GM21825 (cell line): Measurements from ENCODE around the gene ELF3.
A peak's percentile ranks its signal among the peaks of the same experiment; 100 is the strongest.
"Not testable (repeated sequence)": the region's sequence is repeated elsewhere in the genome, so short reads cannot be mapped to it uniquely, and the experiment has no call there.

Experiments
- ATAC-seq: cut with Tn5 transposase; IDR thresholded peaks from one replicate; pipeline ENCODE4 v1.9.1; 2021; ENCODE audit warnings: mild to moderate bottlenecking, moderate library complexity; ENCODE audit not compliant: unreplicated experiment

The ELF3 gene

GRCh38 chr1:202034149-202034682 lies 23.8 kb downstream of the ELF3 start:
- no peak for ATAC-seq

- ATAC-seq: peak; percentile 69
Measured at GRCh38 chr1:202034683-202035462, 24.5 kb downstream of the ELF3 start.

- no peak for ATAC-seq
Measured at GRCh38 chr1:202036595-202037387, 26.4 kb downstream of the ELF3 start.

GRCh38 chr1:202037706-202038296 lies 27.4 kb downstream of the ELF3 start:
- ATAC-seq: no peak

- no peak for ATAC-seq
Measured at GRCh38 chr1:202038688-202039346, 28.4 kb downstream of the ELF3 start.

- ATAC-seq: no peak
Measured at GRCh38 chr1:202045705-202046104, 35.3 kb downstream of the ELF3 start.

- no peak for ATAC-seq
Measured at GRCh38 chr1:202046227-202046626, 35.8 kb downstream of the ELF3 start.

GRCh38 chr1:202046748-202047708 lies 36.6 kb downstream of the ELF3 start:
- no peak for ATAC-seq

GRCh38 chr1:202047977-202048376 lies 37.6 kb downstream of the ELF3 start:
- ATAC-seq: no peak

GRCh38 chr1:202049129-202049528 lies 38.7 kb downstream of the ELF3 start:
- no peak for ATAC-seq

GRCh38 chr1:202054094-202054493 lies 43.7 kb downstream of the ELF3 start:
- no peak for ATAC-seq

- not testable (repeated sequence) for ATAC-seq
Measured at GRCh38 chr1:202054673-202055072, 44.3 kb downstream of the ELF3 start.

- no peak for ATAC-seq
Measured at GRCh38 chr1:202056644-202057334, 46.4 kb downstream of the ELF3 start.

- ATAC-seq: not testable (repeated sequence)
Measured at GRCh38 chr1:202057335-202057704, 46.9 kb downstream of the ELF3 start.

GRCh38 chr1:202058001-202058908 lies 47.9 kb downstream of the ELF3 start:
- no peak for ATAC-seq

GRCh38 chr1:202061055-202061454 lies 50.7 kb downstream of the ELF3 start:
- no peak for ATAC-seq

GRCh38 chr1:202061787-202062186 lies 51.4 kb downstream of the ELF3 start:
- not testable (repeated sequence) for ATAC-seq

GRCh38 chr1:202062636-202063035 lies 52.2 kb downstream of the ELF3 start:
- ATAC-seq: not testable (repeated sequence)
